HepG2 (cell line): ENCODE measurements around the gene TMEM9B. TPM values are rescaled to one million over a fixed set of nuclear protein-coding genes. Genes with fewer than 3 reads are reported as not detected.

ENCODE experiments used
- ATAC-seq: fragments of 200-7000 bp; cut with Tn5 transposase; 3 replicates; pipeline ENCODE4 v1.9.1; 2020; ENCODE audit warnings: mild to moderate bottlenecking, moderate library complexity
- BruUV-seq: library from RNA; stranded (reverse); fragments of 400-500 nt; replicated peaks from 2 replicates; lab custom pipeline; 2021; lab: Mats Ljungman, UMichigan
- CTCF ChIA-PET: fragments of 300-600 bp; formaldehyde crosslinking; extraction: SDS; loops from one replicate; lab custom pipeline; 2021; ENCODE audit warnings: low total read pairs, inconsistent platforms, low intra/inter-chr PET ratio; lab: Yijun Ruan, JAX
- POLR2A ChIA-PET: fragments of 350-600 bp; sonication (Branson Sonifier 250); formaldehyde crosslinking; loops from one replicate; lab custom pipeline; 2020; ENCODE audit warnings: antibody characterized with exemption, inconsistent platforms; lab: Yijun Ruan, JAX
- DNase-seq: peaks from one replicate; pipeline ENCODE4 v3.0.0-alpha.2; 2015; ENCODE audit warnings: low spot score
- FAIRE-seq: peaks from 3 replicates; lab custom pipeline; 2011; peaks lifted over from hg19 to GRCh38; lab: Jason Lieb, UNC
- H2AFZ ChIP-seq: one replicate; pipeline ENCODE4 v1.6.1; 2011; ENCODE audit warnings: low read length, inconsistent platforms
- H3K27ac ChIP-seq: fragments of 300-600 bp; 3 replicates; pipeline ENCODE4 v1.8.0; 2011; ENCODE audit warnings: mixed run types, mild to moderate bottlenecking, mixed read lengths, low read length, inconsistent platforms; ENCODE audit not compliant: insufficient read depth; ENCODE audit errors: extremely low read length
- H3K27me3 ChIP-seq, 2 experiments: fragments of 200-600 bp in 1 of 2; 2 replicates in 1 of 2; 3 replicates in 1 of 2; pipeline versions ENCODE4 v1.6.0 to v1.8.0; 2011; ENCODE audit warnings: low read length in 2 of 2, mild to moderate bottlenecking in 2 of 2, moderate library complexity in 2 of 2, inconsistent platforms in 1 of 2; ENCODE audit not compliant: insufficient read depth in 2 of 2, control insufficient read depth in 1 of 2
- H3K36me3 ChIP-seq, 2 experiments: fragments of 200-600 bp in 1 of 2; replicated peaks in 1 of 2; 2 replicates in 1 of 2; 3 replicates in 1 of 2; pipeline versions ENCODE4 v1.5.1 to v1.8.0; 2011; ENCODE audit warnings: low read length in 2 of 2, inconsistent platforms in 1 of 2; ENCODE audit not compliant: insufficient read depth in 2 of 2, control insufficient read depth in 1 of 2
- H3K4me1 ChIP-seq: 2 replicates; pipeline ENCODE4 v1.5.1; 2012; ENCODE audit warnings: low read length, inconsistent platforms; ENCODE audit not compliant: insufficient read depth
- H3K4me2 ChIP-seq: 2 replicates; pipeline ENCODE4 v1.6.0; 2011; ENCODE audit warnings: low read depth, low read length, inconsistent platforms
- H3K4me3 ChIP-seq, 3 experiments: fragments of 200-600 bp in 1 of 3; sonication (generic), shearing (Covaris generic) in 1 of 3; replicated peaks in 1 of 3; 2 replicates each; pipeline ENCODE4 v1.5.1; 2011 to 2016; ENCODE audit warnings: low read length in 3 of 3, inconsistent platforms in 2 of 3, low read depth in 2 of 3, mild to moderate bottlenecking in 2 of 3, control low read depth in 1 of 3, mixed read lengths in 1 of 3; ENCODE audit not compliant: insufficient read depth in 1 of 3
- H3K79me2 ChIP-seq: one replicate; pipeline ENCODE4 v1.6.1; 2011; ENCODE audit warnings: low read length, inconsistent platforms; ENCODE audit not compliant: insufficient read depth
- H3K9ac ChIP-seq: 2 replicates; pipeline ENCODE4 v1.6.0; 2011; ENCODE audit warnings: mild to moderate bottlenecking, low read depth, low read length, inconsistent platforms; ENCODE audit not compliant: insufficient read depth
- H3K9me3 ChIP-seq: 2 replicates; pipeline ENCODE4 v1.5.1; 2012; ENCODE audit warnings: mild to moderate bottlenecking, low read length
- H4K20me1 ChIP-seq: 2 replicates; pipeline ENCODE4 v1.6.0; 2011; ENCODE audit warnings: inconsistent platforms, mild to moderate bottlenecking, low read length, moderate library complexity; ENCODE audit not compliant: insufficient read depth
- PRDM10 ChIP-seq: sonication (generic); formaldehyde crosslinking; IDR thresholded peaks from 2 replicates; pipeline ENCODE4 v1.4.0; 2020; ENCODE audit warnings: low read depth, missing genetic modification reagents
- PRPF4 ChIP-seq: fragments of 200-400 bp; formaldehyde crosslinking; IDR thresholded peaks from 2 replicates; pipeline ENCODE4 v1.6.1; 2016; ENCODE audit warnings: low read length, low read depth; ENCODE audit not compliant: poor library complexity, severe bottlenecking
- RAD21 ChIP-seq: fragments of 450-650 bp; formaldehyde crosslinking; IDR thresholded peaks from 2 replicates; pipeline ENCODE4 v1.5.0; 2020; ENCODE audit warnings: mild to moderate bottlenecking
- SMC3 ChIP-seq: IDR thresholded peaks from 2 replicates; pipeline ENCODE4 v1.6.1; 2011; ENCODE audit warnings: low read length, improper control_type of control experiment
- SOX13 ChIP-seq, 3 experiments: fragments of 450-650 bp in 1 of 3; sonication (generic) in 1 of 3; formaldehyde crosslinking in 1 of 3; IDR thresholded peaks in 2 of 3; conservative IDR thresholded peaks in 1 of 3; 2 replicates each; pipeline versions ENCODE4 v1.5.0 to v1.6.1; 2016 to 2020; ENCODE audit warnings: antibody characterized with exemption in 1 of 3, mild to moderate bottlenecking in 1 of 3, missing compliant biosample characterization in 1 of 3, missing genetic modification reagents in 1 of 3, moderate library complexity in 1 of 3
- STAG1 ChIP-seq: sonication (generic); formaldehyde crosslinking; IDR thresholded peaks from 2 replicates; pipeline ENCODE4 v1.4.0; 2020; ENCODE audit warnings: missing genetic modification reagents
- TOPORS ChIP-seq: sonication (generic); formaldehyde crosslinking; IDR thresholded peaks from 2 replicates; pipeline ENCODE4 v1.8.0; 2023; ENCODE audit warnings: mild to moderate bottlenecking, missing genetic modification reagents
- ZNF224 ChIP-seq: sonication (generic); formaldehyde crosslinking; IDR thresholded peaks from 2 replicates; pipeline ENCODE4 v1.5.0; 2020; ENCODE audit warnings: mild to moderate bottlenecking, missing genetic modification reagents
- ZNF501 ChIP-seq: sonication (generic); formaldehyde crosslinking; IDR thresholded peaks from 2 replicates; pipeline ENCODE4 v1.5.1; 2020; ENCODE audit warnings: mild to moderate bottlenecking, moderate library complexity, missing genetic modification reagents
- ZNF557 ChIP-seq: sonication (generic); formaldehyde crosslinking; IDR thresholded peaks from 2 replicates; pipeline ENCODE4 v1.4.0; 2020; ENCODE audit warnings: missing genetic modification reagents
- ZNF816 ChIP-seq: sonication (generic); formaldehyde crosslinking; IDR thresholded peaks from 2 replicates; pipeline ENCODE4 v1.8.0; 2022; ENCODE audit warnings: missing genetic modification reagents, mild to moderate bottlenecking, borderline replicate concordance
- WGBS: methylation state at CpG from one replicate; pipeline ENCODE4 v1.1.6; 2017; ENCODE audit warnings: low lambda C conversion rate; 5-methylcytosine and 5-hydroxymethylcytosine counted together
- in situ Hi-C: cut with HindIII; loops from 2 replicates; pipeline ENCODE4 v1.10.0; 2017; ENCODE audit warnings: low pct_unique_long_range_greater_than_20kb; ENCODE audit not compliant: extremely low pct_ligation_motif_present
- intact Hi-C: fragments of 100-400 bp; cut with micrococcal nuclease; formaldehyde crosslinking; loops from one replicate; pipeline ENCODE4 v1.10.0; 2022; ENCODE audit not compliant: unreplicated experiment
- polyA plus RNA-seq, 8 experiments: library from polyadenylated mRNA; depleted of rRNA in 3 of 8; stranded (reverse) in 7 of 8; unstranded in 1 of 8; fragments of >200 nt; fragmentation: Illumina TruSeq in 4 of 8; extraction: Trizol in 4 of 8; gene quantifications; 2 replicates each; pipeline versions ENCODE4 v1.2.1 to v1.2.3, GENCODE V29; 2011 to 2016; ENCODE audit warnings: low read depth in 4 of 8, missing spikeins in 1 of 8, mixed read lengths in 1 of 8; ENCODE audit not compliant: insufficient read depth in 1 of 8
- total RNA-seq, 5 experiments: library from RNA; depleted of rRNA; stranded (reverse); fragments of >200 nt; fragmentation: Illumina TruSeq; extraction: Trizol; gene quantifications; 2 replicates each; pipeline ENCODE4 v1.2.3, GENCODE V29; 2016; ENCODE audit warnings: low read depth in 1 of 5

TMEM9B gene
- total and polyA plus RNA-seq, 2 of the 13 experiments (the other 11 are each of a cell fraction or from before 2014, with no cell fraction given), result 12.4 to 20.8 TPM

GRCh38 chr11:8914661-8915018 lies 49.6 kb downstream of the TMEM9B start:
- H3K36me3 ChIP-seq, result peaks cover 4 to 18% of the 10 kb centered on the region in 2 experiments; a peak in 4 of 5 replicates
- no peak overlapping the region for H3K4me3 ChIP-seq
- POLR2A ChIA-PET, result no interaction called here
- H3K9me3 ChIP-seq, result no peaks in the 10 kb centered on the region
- peaks cover 55% of the 10 kb centered on the region for H3K4me1 ChIP-seq
- in situ Hi-C loops, result loop anchor here (10.0 kb wide), 1 partner anchor 220 kb away; no protein-coding TSS in a partner anchor
- H2AFZ ChIP-seq, result no peak overlapping the region
- no peak overlapping the region for H3K9ac ChIP-seq
- no TSS peak for BruUV-seq
- ATAC-seq (no peak), DNase-seq (no peak), FAIRE-seq (no peak)
- TF ChIP-seq ZNF557 (CRISPR knock-in tag), result no peak
- 0 out of 2 replicates have a peak, but pooled peaks have one; percentile 0 for TF ChIP-seq ZNF501 (CRISPR knock-in tag)
- peak overlapping the region; percentile 31; the same call in 1 of the 2 replicates for H3K4me2 ChIP-seq
- H3K27me3 ChIP-seq, result no peaks in the 10 kb centered on the region; a peak in 1 of 5 replicates
- CTCF ChIA-PET, result interaction anchor here (1.0 to 2.4 kb wide), 2 partner anchors 44 to 223 kb away, joined by 4 to 19 read pairs; no protein-coding TSS in a partner anchor
- WGBS, result 90% methylated on average over 4 of the region's 4 CpGs
- H3K79me2 ChIP-seq, result peaks cover 5% of the 10 kb centered on the region
- intact Hi-C loops, result loop anchor here (1.0 to 5.0 kb wide), 4 partner anchors 45 to 232 kb away; partner anchors contain the start of genes RPL27A and TRIM66
- no peak overlapping the region for H3K27ac ChIP-seq
- no peaks in the 10 kb centered on the region for H4K20me1 ChIP-seq

GRCh38 chr11:8913961-8914660 lies 50.1 kb downstream of the TMEM9B start:
- no peak for ATAC-seq
- ChIA-PET CTCF (interaction anchor here (1.0 to 2.4 kb wide), 2 partner anchors 45 to 224 kb away, joined by 4 to 19 read pairs; no protein-coding TSS in a partner anchor), POLR2A (no interaction called here)
- 63% methylated on average over 9 of the region's 9 CpGs for WGBS
- Histone ChIP-seq H3K4me3 (no peak overlapping the region), H3K79me2 (peaks cover 5% of the 10 kb centered on the region), H4K20me1 (no peaks in the 10 kb centered on the region), H3K27ac (peak overlapping the region; percentile 37), H3K36me3 (peaks cover 4 to 15% of the 10 kb centered on the region in 2 experiments; a peak in 4 of 5 replicates), H3K4me1 (peaks cover 60% of the 10 kb centered on the region), H3K9me3 (no peaks in the 10 kb centered on the region), H3K27me3 (no peaks in the 10 kb centered on the region; a peak in 1 of 5 replicates), H2AFZ (no peak overlapping the region), H3K4me2 (peak overlapping the region; percentile 31), H3K9ac (0 out of 2 replicates have a peak overlapping the region, but pooled peaks have one; percentile 16)
- TSS peak; percentile 24 for BruUV-seq
- intact Hi-C loops, result loop anchor here (1.0 to 5.0 kb wide), 4 partner anchors 45 to 232 kb away; partner anchors contain the start of genes RPL27A and TRIM66
- peak; percentile 37 for DNase-seq
- in situ Hi-C loops, result loop anchor here (10.0 kb wide), 1 partner anchor 221 kb away; no protein-coding TSS in a partner anchor
- FAIRE-seq, result peak; percentile 4
- TF ChIP-seq RAD21 (CRISPR knock-in tag), result peak; percentile 62
- peak; percentile 38; the same call in 1 of the 2 replicates for TF ChIP-seq PRDM10
- no peak for TF ChIP-seq ZNF816 (CRISPR knock-in tag)
- TF ChIP-seq STAG1 (CRISPR knock-in tag), result peak; percentile 80
- peak; percentile 70; the same call in 1 of the 2 replicates for TF ChIP-seq SMC3
- TF ChIP-seq SOX13 (IDR thresholded peaks at IDR 0.05), result no peak
- TF ChIP-seq SOX13 (CRISPR knock-in tag; conservative IDR thresholded peaks at IDR 0.05 in 1 of 2, IDR thresholded peaks at IDR 0.05 in 1 of 2), result no peak
- TF ChIP-seq TOPORS (CRISPR knock-in tag), result no peak
- no peak for TF ChIP-seq ZNF224
- no peak for TF ChIP-seq PRPF4
- peak; percentile 42; the same call in 1 of the 2 replicates for TF ChIP-seq ZNF501 (CRISPR knock-in tag)
